GM21423 (cell line): Measurements from ENCODE around the gene PIK3R5.

ENCODE experiments used
- ATAC-seq: cut with Tn5 transposase; IDR thresholded peaks from one replicate; pipeline ENCODE4 v1.9.1; 2021; ENCODE audit warnings: mild to moderate bottlenecking, moderate library complexity; ENCODE audit not compliant: unreplicated experiment

The PIK3R5 gene

DNA sequence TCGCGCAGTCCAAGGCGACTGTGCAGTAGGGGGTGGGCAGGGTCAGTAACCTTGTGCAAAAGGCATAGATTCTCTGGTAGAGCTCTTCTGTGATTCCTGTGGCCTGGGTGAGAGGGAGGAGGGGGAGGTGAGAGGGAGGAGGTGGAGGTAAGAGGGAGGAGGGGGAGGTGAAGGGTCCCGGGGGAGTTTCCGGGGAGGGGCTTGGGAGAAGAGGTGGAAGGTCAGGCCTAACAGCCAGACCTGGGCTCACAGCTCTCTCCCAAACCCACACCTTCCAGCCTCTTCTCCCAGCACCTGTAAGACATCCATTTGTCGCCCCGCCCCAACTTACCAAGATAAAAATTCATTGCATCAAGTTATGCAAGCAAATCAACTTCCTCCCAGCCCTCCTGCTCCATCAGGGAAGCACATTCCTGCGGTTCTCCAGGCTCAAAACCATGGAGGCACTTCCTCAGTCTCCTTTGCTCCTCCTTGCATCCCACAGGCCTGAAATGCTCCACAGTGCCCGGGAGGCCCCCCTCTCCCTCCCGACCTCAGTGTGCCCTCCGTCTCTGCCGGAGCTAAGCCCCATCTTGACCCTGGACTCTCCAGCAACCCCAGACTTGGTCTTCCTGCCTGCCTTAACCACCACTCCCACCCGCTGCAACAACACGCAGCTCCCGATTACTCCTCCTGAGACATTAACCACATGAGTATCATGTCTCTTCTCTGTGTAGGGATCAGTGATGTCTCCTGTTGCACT lies 128.5 kb downstream of the PIK3R5 start:
- ATAC-seq: no peak

DNA sequence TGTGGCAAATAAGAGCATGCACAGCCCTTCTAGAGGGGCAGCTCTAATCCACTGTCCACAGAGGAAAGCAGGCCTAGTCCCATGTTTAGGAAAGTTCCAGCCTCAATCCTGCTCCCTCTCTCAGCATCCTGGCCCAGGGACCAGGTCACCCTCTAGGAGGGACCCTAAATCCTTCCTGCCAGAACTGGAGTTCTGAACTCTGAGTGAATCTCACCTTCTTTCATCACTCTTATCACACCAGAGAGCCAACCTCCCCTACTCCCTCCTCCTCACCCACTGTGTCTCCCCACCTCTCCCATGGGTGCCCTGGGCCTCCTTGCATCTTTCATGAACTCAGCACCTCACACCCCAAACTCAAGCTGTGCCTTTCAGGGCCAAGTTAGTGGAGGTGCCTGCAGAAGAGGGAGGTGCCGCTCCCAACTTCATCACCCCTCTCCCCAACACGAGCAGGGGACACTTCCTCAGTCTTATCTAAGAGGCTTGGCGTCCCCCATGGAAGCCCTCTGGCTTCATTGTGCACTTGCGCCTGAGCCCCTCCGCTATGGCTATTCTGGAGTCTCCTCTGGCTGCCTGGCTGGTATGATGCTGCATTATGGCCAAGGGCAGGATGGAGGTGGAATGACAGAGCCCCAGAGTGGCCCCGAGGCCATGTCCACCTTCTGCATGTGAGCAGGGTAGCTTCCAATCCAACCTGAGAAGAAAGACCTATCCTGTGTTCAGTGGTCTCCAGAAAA lies 129.7 kb downstream of the PIK3R5 start:
- ATAC-seq: no peak

DNA sequence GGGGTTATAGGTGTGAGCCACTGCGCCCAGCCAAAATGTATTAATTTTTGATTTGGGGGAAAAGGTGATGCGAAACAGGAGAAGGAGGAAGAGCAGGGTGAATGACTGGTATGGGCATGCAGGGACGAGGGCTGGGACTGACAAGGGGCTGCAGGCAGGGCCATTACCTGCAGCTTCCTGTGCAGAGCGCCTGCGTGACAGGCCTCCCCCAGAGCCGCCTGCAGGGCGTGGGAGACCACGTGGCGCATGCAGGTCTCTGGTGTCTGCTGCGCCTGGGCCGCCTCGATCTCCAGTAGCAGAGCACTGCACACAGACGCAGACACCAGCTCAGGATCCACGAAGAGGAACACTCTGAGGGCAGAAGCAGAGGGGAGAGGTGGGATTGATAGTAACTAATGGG lies 130.4 kb downstream of the PIK3R5 start:
- ATAC-seq: no peak

DNA sequence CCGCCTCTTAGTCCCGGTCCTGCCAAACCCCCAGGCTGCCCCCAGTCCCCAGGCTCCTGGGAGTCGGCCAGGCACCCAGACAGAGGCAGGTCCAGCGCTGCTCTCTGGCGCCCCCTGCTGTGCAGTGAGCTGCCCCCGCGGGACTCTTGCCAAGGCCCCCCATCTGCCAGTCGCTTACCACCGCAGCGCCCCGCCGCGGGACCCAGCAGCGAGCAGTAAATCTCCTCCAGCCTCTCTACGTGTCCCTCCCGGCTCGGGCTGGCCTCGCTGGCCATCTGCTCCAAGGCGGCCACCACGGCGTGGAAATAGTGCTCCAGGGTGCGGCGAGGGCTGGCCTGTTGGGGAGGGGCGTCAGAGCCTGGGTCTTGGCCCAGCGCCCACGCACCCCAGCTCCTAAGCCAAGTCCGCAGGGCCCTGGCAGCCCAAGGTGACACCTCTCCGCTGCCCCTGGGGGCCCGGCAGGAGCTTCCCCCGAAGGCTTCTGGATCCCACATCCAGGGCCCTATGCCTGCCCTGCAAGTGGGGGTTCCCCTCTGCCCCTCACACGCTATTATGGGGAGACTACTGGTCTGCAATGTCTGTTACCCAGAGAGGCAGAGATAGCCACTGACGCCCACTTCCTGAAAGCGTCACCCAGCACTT lies 132.7 kb downstream of the PIK3R5 start:
- no peak for ATAC-seq

DNA sequence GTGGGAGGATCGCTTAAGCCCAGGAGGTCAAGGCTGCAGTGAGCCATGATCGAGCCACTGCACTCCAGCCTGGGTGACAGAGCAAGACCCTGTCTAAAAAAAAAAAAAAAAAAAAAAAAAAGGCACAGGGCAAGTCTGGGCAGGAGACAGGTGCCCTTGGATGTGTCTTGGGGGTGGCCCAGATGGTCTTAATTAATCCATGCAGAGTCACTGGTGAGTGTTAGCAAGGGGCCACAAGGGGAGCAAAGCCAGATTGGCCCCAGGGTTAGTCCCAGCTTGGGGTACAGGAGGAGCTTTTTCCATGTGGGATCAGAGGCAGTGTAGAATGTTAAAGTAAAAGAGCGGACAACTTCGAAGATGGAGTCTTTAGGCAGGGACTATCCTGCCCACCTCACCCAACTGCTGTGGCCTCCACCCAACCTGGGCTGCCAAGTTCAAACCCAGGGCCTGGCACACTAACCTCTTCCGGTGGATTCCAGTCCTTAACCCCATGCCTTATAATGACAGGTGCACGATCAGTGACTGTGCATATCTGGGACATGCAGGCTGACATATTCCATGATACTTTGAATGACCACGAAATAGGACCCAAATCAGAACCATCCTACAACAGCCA lies 134.2 kb downstream of the PIK3R5 start:
- ATAC-seq: no peak

DNA sequence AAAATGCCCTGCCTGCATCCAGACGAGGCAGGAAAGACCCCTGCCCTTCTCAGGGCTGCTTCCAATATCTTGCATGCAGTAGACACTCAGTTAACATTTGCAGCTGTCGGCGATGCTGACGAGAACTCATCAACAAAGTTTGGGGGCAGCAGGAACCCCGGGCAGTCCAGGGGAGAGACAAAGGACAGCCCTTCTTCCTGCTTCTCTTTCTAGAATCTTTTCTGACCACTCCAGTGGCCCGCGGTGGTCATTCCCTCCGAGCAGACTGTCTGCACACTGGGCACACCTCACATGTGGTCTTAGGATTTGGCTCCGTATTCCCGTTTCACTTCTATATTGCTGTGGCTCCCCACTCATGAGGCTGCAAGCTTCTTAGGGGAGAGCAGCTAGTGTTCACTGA lies 135.4 kb downstream of the PIK3R5 start:
- no peak for ATAC-seq

DNA sequence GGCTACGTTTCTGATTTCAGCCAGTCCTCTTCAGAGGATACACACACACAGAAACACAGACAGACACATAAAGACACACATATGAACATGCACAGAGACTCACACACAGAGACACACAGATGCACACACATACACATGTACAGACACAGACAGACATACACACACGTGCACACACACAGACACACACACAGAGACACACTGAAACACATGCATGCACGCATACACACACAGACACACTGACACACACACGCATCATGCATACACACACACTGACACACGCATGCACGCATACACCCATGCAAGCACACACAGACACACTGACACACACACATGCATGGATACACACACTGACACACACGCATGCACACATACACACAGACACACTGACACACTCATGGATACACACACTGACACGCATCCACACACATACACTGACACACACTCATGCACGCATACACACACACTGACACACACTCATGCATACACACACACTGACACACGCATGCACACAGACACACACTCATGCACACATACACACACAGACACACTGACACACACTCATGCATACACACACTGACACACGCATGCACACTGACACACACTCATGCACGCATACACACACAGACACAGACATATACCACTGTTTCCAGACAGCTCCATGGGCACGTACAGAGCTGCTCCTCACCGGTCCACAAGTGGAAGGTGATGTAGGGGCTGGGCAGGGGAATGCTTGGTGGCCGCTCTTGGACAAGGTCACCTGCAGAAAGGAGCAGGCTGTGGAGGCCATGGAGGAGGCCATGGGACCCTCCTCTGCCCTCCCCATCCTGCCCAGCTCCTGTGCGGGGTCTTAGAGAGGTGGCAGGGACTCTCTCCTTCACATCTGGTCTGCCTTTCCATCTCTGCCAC lies 136.2 kb downstream of the PIK3R5 start:
- ATAC-seq: no peak
